Hematopoietic multipotent progenitor cell treated with erythropoietin and hydrocortisone succinate and interleukin-3 and kit ligand, for 8 days (in vitro differentiated cells): ENCODE measurements around the gene RIT1.

Source experiments
- DNase-seq: peaks from one replicate; pipeline ENCODE4 v3.0.0-alpha.2; 2015

The RIT1 gene

GRCh38 chr1:155856257-155856974 is 54.7 kb downstream of the RIT1 start:
- DNase-seq, result no peak

- peak; percentile 28 for DNase-seq
These were observed 60.8 kb downstream of the RIT1 start for GRCh38 chr1:155850345-155850744.

- peak; percentile 79 for DNase-seq
These were observed 63.2 kb downstream of the RIT1 start for GRCh38 chr1:155847823-155848529.
